BJ (cell line): Measurements from ENCODE around the gene PRPF19. TPM values are rescaled to one million over a fixed set of nuclear protein-coding genes. Genes with fewer than 3 reads are reported as not detected.
A peak's percentile ranks its signal among the peaks of the same experiment; 100 is the strongest.

Experiments
- CTCF ChIA-PET: fragments of 350-600 bp; formaldehyde crosslinking; extraction: SDS; loops from one replicate; lab custom pipeline; 2021; ENCODE audit warnings: antibody characterized with exemption, inconsistent platforms; lab: Yijun Ruan, JAX
- POLR2A ChIA-PET: fragments of 300-600 bp; sonication (Branson Sonifier 250); formaldehyde crosslinking; extraction: SDS; loops from one replicate; lab custom pipeline; 2021; ENCODE audit warnings: antibody characterized with exemption; lab: Charles Lee
- DNase-seq: peaks from one replicate; pipeline ENCODE4 v3.0.0-alpha.2; 2011; ENCODE audit warnings: low read depth
- H3K27me3 ChIP-seq: 2 replicates; pipeline ENCODE4 v1.6.0; 2011; ENCODE audit warnings: low read length; ENCODE audit not compliant: control insufficient read depth, insufficient read depth
- H3K36me3 ChIP-seq: 2 replicates; pipeline ENCODE4 v1.5.1; 2011; ENCODE audit warnings: low read length; ENCODE audit not compliant: control insufficient read depth, insufficient read depth
- H3K4me3 ChIP-seq: 2 replicates; pipeline ENCODE4 v1.5.1; 2011; ENCODE audit warnings: low read depth, mild to moderate bottlenecking, control low read depth, low read length
- polyA plus RNA-seq: library from polyadenylated mRNA; depleted of rRNA; stranded (reverse); fragments of >200 nt; gene quantifications from 2 replicates; pipeline ENCODE4 v1.2.3, GENCODE V29; 2011
- TF ChIP-seq, protein P1 (sequence below): IDR thresholded peaks from 2 replicates; pipeline ENCODE4 v1.5.1; 2011; ENCODE audit warnings: low read depth, mild to moderate bottlenecking, control low read depth, inconsistent platforms, low read length, moderate library complexity; ENCODE audit not compliant: insufficient read depth

The PRPF19 gene
- polyA plus RNA-seq, 1 experiment: 48.6 TPM

DNA sequence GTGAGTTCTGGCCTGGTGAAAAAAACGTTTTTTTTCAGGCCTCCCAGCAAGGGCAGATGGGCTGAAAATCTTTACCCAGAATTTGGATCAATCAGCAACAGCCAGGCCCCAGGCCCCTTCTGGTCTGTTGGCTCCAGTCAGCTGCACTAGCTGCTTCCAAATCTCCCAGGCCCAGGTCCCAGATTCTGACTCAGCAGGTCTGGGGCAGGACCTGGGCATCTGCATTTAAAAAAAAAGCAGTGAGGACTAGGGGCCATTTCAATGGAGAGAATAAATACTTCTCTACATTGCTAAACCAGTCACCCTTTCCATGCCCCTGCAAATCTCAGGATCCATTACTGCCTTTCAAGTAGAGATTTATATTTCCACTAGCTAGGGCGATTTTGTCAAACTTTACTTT, 41.3 kb upstream of the PRPF19 start:
- peaks cover 3% of the 10 kb centered on the region; the same call in 1 of the 2 replicates for H3K36me3 ChIP-seq
- POLR2A ChIA-PET: no interaction called here
- DNase-seq: no peak
- H3K27me3 ChIP-seq: peaks cover 1% of the 10 kb centered on the region; the same call in 1 of the 2 replicates
- H3K4me3 ChIP-seq: no peak overlapping the region
- CTCF ChIA-PET: interaction anchor here (0.8 to 1.9 kb wide), 3 partner anchors 24 to 117 kb away, joined by 3 to 5 read pairs (median 4); partner anchors contain the start of gene CD6
- TF ChIP-seq, protein P1, sequence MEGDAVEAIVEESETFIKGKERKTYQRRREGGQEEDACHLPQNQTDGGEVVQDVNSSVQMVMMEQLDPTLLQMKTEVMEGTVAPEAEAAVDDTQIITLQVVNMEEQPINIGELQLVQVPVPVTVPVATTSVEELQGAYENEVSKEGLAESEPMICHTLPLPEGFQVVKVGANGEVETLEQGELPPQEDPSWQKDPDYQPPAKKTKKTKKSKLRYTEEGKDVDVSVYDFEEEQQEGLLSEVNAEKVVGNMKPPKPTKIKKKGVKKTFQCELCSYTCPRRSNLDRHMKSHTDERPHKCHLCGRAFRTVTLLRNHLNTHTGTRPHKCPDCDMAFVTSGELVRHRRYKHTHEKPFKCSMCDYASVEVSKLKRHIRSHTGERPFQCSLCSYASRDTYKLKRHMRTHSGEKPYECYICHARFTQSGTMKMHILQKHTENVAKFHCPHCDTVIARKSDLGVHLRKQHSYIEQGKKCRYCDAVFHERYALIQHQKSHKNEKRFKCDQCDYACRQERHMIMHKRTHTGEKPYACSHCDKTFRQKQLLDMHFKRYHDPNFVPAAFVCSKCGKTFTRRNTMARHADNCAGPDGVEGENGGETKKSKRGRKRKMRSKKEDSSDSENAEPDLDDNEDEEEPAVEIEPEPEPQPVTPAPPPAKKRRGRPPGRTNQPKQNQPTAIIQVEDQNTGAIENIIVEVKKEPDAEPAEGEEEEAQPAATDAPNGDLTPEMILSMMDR: no peak

DNA sequence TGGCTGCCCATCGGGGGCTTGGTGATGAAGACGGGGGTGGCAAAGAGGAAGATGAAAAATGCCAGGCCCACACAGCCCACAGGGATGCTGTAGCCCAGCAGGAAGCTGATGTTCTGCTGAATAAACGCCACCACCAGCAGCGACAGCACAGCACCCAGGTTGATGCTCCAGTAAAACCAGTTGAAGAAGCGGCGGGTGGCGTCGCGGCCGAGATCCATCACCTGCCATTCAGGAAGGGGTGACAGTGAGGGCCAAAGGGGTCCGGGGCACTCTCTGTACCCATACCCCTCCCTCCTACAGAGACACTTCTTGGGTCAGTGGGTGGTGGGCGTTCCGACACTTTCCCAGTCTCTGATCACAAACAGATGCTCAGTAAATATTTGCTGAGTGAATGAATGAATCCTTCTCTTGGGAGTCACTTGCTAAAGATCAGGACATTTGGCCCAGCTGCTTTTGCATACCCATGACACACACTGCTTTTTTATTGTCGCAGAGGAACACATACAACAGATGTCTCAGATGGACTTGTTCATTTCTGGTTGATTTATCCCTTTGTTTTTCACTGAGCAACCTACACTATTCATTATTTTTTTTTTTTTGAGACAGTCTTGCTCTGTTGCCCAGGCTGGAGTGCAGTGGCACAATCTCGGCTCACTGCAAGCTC, 40.3 kb upstream of the PRPF19 start:
- TF ChIP-seq, protein P1: no peak
- peaks cover 1% of the 10 kb centered on the region; the same call in 1 of the 2 replicates for H3K27me3 ChIP-seq
- ChIA-PET POLR2A (no interaction called here), CTCF (no interaction called here)
- no peak for DNase-seq
- H3K36me3 ChIP-seq: peaks cover 7% of the 10 kb centered on the region; the same call in 1 of the 2 replicates
- no peak overlapping the region for H3K4me3 ChIP-seq

DNA sequence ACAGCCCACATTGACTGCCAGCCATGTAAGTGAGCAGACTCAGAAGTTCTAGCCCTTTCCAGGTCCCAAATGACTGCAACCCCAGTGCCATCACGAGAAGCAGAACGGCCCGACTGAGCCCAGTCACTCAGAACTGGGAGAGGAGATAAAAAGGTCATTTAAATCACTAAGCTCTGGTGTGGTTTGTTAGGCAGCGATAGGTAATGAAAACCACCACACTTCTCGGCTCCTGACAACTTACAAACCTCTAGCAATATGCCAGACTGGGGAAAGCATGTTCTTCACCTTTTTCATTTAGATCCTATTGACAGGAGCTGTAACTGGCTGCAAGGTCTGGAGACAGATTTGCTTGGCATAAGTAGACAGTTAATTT, 38.9 kb upstream of the PRPF19 start:
- peaks cover 1% of the 10 kb centered on the region; the same call in 1 of the 2 replicates for H3K27me3 ChIP-seq
- ChIA-PET POLR2A (interaction anchor here (0.5 kb wide), 1 partner anchor 17 kb away, joined by 4 read pairs; no protein-coding TSS in a partner anchor), CTCF (interaction anchor here (1.2 kb wide), 1 partner anchor 114 kb away, joined by 3 read pairs; no protein-coding TSS in a partner anchor)
- TF ChIP-seq, protein P1: no peak
- DNase-seq: no peak
- H3K36me3 ChIP-seq: peaks cover 10% of the 10 kb centered on the region; the same call in 1 of the 2 replicates
- H3K4me3 ChIP-seq: no peak overlapping the region

DNA sequence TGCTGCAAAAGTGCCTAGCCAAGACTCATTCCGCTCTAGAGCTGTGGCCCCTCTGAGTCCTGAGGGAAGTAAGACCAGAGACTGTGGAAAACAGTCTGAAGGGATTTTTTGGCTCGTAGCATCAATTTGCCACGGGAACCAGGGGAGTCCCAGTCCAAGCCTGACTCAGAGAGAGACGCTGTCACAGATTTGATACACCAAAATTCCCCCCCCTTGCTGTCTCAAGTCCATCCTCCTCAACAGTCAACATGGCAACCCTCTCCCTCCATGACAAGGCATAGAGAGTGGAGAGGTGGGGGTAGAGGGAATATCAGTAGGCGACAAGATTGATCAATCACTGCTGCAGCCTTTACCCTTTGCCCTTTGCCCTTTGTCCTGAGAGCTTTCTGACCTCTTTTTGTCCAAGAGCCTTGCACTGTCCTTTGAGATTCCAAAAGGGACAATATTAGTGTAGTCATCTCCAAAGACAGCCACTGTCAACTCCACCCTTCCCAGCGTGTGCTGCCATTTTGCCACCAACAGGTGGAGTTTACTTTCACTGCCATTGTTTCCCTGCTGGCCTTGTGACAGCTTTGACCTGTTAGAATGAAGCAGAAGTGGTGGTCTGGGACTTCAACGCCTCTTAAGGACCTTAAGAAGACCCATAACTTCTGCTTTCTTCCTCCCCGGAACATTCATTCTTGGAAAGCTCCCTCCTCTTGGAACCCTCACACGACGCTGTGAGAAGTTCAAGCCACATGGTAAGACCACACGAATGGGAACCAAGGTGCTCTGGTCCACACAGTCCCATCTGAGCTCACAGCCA, 38.3 kb upstream of the PRPF19 start:
- CTCF ChIA-PET: interaction anchor here (1.2 kb wide), 1 partner anchor 113 kb away, joined by 3 read pairs; no protein-coding TSS in a partner anchor
- POLR2A ChIA-PET: no interaction called here
- H3K4me3 ChIP-seq: no peak overlapping the region
- H3K36me3 ChIP-seq: peaks cover 10% of the 10 kb centered on the region; the same call in 1 of the 2 replicates
- no peaks in the 10 kb centered on the region for H3K27me3 ChIP-seq
- DNase-seq: no peak
- TF ChIP-seq, protein P1: peak; percentile 25; the same call in 1 of the 2 replicates
